GM19455 (cell line): ENCODE measurements around the gene AGAP3.

Experiments
- ATAC-seq: cut with Tn5 transposase; IDR thresholded peaks from one replicate; pipeline ENCODE4 v1.9.1; 2021; ENCODE audit not compliant: unreplicated experiment

AGAP3 gene

DNA sequence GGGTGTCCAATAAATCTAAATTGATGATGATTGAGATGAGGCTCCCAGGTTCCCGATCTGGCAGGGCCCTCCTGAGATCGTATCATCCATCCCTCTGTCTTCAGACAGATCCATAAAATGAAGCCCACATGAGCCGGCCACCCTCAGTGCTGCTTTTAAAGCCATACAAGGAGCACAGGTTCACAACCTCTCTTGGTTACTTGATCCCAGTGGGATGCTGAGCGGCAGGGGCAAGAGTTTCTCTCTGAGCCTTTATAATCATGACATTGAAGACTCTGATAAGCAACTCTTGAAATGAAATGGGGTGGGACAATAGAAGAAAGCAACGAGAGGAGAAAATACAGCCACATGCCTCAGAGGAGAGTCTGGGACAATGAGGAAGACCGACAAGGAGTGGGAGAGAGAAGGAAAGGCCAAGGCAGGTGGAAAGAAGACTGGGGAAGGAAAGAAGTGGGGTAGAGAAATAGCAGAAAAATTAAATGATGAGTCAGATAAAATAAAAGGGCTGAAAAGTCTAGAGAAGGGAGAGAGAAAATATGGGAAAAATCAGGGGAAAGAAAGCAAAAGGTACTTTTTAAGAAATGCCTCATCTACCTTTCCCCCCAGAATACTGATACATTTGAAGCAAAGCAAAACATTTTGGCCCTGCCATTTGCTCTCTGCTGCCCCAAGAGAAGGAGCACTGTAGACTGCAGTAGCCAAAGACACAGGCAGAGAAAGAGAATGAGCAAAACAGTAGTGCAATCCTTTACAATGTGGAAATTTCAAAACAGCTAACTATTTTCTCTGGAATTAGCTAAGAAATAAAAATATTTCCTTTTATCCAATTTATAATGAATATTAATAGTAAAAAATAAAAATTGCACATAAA lies 66.6 kb downstream of the AGAP3 start:
- no peak for ATAC-seq

DNA sequence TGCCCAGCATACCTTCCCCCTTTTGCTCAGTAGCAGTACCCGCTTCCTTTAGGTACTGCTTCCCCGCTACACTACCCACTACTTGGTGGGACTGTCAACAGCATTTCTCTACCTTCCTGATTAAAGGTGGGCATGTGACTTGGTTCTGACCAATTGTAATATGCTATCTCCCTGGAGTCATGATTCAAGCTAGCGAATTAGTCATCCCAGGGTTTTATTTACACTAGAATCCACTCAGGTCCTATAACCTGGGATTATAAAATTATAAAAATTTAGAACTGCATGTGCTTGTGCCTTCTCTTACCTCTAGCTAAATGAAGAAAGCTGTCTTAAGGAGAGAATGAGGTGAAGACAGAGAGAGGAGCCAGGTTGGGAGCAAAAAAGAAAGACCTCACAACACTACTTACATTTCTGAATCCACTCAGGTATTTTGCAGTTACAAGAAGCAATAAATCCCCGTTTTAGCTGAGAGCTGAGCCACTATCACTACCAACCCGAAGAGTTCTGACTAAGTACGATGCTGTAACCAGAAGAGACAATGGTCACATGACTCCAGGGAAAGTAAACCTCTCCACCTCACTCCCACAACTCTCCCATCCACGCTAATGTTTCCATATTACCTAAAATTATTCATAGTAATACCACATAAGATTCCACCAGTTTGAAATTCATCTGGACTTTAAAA lies 71.5 kb downstream of the AGAP3 start:
- no peak for ATAC-seq

- no peak for ATAC-seq
These were observed 75.5 kb downstream of the AGAP3 start for GRCh38 chr7:151161757-151162156.

DNA sequence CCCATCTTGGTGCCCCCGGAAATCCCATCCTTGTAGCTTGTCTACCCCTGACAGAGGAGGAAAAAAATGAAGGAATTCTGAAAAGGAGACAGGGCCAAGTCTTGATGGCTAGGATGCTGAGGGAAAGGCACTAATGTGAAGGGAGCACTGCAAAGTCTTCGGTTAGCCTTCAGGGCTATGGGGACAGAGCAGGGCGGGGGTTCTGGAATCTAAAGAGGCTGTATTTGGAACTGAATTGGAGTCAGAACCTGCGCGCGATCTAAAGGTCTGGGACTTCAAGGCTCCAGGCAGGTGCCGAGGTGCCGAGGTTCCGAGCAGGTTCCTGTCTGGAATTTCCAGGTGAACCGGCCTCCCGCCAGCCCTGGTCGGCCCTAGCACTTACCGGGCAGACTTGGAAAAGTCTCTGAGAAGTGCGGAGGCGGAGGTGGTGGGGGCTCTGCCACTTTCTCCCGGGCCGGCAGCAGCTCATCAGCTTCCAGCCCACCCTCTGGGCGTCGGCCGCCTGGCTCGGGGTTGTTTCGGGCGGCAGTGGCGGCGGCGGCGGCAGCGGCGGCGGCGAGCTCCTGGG lies 80.4 kb downstream of the AGAP3 start:
- no peak for ATAC-seq

DNA sequence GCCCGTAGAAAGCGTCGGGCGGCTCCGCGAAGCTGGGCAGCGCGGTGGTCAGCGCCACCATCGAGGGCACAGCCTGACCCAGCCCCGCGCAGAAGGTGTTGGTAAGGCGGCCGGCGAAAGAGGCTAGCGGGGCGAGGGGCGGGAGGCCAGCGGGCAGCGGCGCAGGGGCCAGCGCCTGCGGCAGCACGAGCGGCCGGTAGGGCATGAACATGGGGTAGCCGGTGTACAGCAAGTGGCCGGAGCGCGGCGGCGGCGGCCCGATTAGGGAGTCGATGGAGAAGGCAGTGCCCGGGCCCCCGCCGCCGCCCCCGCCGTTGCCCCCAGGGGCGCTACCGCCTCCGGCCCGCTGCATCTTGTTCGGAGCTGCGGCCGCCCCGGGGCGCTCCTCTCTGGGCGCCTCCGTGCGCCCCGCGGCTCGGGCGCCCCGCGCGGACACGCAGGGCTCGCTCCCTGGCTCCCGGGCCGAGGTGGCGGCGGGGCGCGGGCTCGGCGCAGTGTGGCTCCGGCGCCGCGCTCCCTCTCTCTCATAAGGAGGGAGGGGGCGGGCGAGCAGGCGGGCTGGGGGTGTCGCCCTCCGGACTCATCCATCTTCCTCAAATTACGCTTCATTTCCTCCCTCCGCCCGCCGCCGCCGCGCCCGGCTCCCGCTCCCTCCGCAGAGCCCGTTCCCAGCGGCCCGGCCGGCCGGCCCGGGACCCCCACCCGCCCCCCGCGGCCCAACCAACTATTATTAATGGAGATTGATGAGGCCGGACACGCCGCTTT lies 81.1 kb downstream of the AGAP3 start, which contains the start of gene GBX1:
TSS of gene GBX1 (minus strand) at position 498 of the 765 bp plus-strand sequence. CDS start at position 352, 146 bp downstream.
- no peak for ATAC-seq

DNA sequence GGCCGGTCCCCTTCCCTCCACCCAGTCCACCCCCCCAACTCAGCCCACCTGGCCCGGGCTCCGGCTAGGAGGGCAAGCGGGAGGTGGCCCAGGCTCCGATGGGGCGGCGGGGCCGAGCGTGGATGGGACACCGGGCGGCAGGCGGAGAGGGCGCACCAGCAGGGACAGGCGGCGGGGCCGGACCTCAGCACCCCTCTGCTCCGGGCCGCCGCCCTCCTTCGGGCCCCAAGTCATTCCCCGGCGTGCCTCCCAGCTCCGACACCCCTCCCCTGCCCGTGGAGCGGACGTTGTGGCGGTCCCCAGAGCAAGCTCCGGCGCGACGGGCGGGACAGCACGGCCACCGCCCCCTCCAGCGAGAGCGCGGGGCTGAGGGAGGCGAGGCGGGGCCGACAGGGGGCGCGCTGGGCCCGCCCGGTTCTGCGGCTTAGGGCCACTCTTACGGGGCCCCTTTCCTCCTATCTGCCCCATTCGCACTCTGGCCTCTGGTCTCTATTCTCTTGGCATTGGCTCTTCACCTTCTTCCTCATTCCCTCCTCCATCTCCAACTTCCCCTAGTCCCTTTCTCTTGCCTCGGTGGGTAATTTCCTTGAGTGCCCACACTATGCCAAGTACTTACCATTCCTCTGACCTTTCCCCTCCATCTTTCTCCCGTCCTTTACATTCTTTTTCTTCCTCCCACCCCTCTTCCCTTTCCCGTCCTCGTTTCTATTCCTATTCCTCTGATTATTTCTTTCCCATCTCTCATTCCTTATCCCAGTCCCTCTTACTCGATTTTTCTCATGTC lies 81.9 kb downstream of the AGAP3 start:
- ATAC-seq, result peak; percentile 56

- no peak for ATAC-seq
These were observed 82.5 kb downstream of the AGAP3 start for GRCh38 chr7:151168787-151169162.

- peak; percentile 64 for ATAC-seq
These were observed 86.2 kb downstream of the AGAP3 start for GRCh38 chr7:151172273-151173141.

- no peak for ATAC-seq
These were observed 87.3 kb downstream of the AGAP3 start for GRCh38 chr7:151173386-151174245.

GRCh38 chr7:151174246-151175046 lies 88.2 kb downstream of the AGAP3 start:
- no peak for ATAC-seq

DNA sequence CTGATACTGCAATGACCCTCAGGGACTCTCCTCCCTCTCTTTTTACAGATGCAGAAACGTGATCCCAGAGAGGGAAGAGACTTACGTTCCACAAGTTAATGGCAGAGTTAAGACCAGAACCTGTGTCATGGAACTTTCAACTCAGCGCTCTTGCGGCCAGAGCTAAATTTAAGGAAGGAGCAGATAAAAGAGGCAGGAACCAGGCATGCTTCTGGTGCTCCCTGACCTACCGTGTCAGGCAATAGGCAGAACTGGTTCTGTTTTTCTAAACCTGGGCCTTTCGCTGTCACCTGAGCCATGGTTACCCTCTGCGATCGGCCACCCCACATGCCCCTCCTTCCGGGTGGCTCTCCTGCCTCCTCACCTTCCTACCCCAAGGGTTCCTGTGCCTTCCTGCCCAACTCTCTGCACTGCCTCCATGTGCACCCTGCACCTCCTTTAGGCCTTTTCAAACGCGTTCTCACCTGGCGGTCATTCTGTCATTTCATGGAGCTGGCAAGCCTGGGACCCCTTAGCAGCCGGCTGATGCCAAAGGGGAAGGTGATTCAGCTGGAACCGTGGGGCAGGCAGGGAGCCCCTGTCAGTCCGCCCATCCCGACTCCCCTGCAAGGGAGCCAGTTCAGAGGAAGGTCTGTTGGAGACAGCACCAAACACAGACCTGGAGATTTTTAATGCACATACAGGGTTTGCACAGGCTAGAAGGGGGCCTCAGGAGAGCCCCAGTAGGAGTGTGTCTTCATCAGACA lies 88.9 kb downstream of the AGAP3 start:
- ATAC-seq, result no peak

- ATAC-seq, result no peak
These were observed 89.6 kb downstream of the AGAP3 start for GRCh38 chr7:151175793-151176311.

DNA sequence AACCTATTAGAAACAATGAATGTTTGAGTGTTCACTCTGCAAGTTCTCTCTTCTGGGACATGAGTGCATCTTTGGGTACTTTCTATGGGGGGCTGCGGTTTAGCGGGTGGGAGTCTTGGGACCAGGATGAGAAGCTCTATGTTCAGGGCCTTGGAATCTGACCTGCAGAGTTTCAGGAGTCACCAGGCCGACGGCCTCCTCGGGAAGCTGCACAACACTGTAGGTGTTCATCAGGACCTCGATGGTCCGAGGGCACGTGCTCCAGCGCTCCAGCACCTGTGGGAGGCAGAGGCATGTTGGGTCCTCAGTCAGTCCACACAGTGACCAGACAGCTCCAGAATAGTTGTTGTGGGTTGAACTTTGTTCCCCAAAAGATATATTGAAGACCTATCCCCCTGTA lies 90.1 kb downstream of the AGAP3 start:
- no peak for ATAC-seq

GRCh38 chr7:151177310-151177709 lies 91.0 kb downstream of the AGAP3 start:
- ATAC-seq, result no peak

- ATAC-seq, result no peak
These were observed 92.0 kb downstream of the AGAP3 start for GRCh38 chr7:151178236-151178635.

DNA sequence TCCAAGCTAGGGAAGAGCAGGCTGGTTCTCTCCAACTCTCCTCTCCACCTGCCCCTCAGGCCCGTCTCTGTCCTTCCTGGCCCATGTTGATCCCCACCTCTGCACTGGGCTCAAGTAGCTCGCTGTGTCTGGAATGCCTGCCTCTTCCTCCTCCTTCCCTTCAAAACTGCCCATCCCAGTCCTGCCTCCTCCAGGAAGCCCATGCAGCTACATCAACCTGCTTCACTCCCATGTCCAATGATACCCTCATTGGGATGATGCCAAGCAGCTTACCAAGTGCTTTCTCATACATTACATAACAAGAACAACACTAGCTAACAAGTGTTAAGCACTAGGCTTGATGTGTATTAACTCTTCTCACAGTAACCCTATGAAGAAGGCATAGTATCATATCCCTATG lies 92.6 kb downstream of the AGAP3 start:
- ATAC-seq, result no peak
